ENCODE measurements around the gene WIZ.
A peak's percentile ranks its signal among the peaks of the same experiment; 100 is the strongest.
"Not testable (repeated sequence)": the region's sequence is repeated elsewhere in the genome, so short reads cannot be mapped to it uniquely, and the experiment has no call there.

WIZ gene

DNA sequence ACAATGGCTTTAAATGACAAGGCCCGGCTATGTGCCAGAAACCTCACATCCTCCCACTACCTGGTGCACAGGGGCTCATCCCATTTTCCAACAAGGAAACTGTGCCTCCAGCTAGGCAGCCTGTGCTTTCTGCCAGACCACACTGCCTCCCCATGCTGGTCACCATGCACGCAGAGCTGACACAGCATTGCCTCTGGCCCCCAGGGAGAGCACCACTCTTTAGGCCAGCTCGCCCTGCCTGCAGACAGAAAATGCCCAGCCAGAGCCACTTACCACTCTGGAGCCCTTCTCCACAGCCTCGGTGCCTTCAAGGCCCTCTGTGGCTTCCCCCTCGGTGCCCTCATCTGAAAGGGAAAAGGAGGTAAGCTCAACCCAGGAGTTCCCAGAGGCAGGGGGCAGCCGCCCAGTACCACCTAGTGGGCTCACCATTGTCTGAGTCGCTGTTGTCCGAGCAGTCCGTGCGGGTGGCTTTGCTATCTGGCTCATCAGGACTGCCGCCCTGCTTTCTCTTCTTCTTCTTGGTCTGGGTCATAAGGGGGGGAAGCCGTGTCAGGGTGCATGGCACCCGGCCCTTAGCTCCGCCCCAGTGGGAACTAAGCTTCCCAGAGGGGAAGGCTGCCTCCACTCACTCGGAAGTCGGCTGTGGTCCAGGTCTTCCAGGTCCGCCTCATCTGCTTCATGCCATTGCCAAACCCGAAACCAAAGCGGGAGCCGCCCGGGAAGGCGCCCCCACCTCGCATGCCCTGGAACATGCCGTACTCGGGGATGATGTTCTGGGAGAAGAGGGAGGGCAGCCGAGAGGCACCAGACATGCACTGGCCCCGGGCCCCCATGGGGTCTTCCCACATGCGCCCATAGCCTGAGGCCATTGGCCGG is 49.0 kb downstream of the WIZ start:
- DNase-seq, result no peak

GRCh38 chr19:15399635-15400034 is 50.1 kb downstream of the WIZ start:
- DNase-seq, result no peak

DNA sequence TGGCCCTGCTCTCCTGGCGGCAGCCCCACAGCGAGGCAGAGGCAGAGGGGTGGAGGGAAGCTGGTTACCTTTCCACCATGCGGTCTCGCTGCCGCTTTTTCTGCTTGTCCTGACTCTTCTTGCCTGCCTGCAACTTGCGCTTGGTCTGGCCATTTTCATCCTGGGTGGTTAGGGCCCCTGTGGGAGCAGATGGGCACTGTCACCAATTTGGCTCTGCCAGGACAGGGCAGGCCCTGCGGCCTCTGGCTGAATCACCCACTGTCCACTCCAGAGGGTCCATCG is 50.6 kb downstream of the WIZ start:
- DNase-seq, result no peak

GRCh38 chr19:15398501-15399233 is 51.1 kb downstream of the WIZ start:
- DNase-seq, result no peak

- DNase-seq, result no peak
Measured at GRCh38 chr19:15397782-15398181, 52.0 kb downstream of the WIZ start.

- no peak for DNase-seq
Measured at GRCh38 chr19:15397236-15397635, 52.5 kb downstream of the WIZ start.

GRCh38 chr19:15396436-15396835 is 53.3 kb downstream of the WIZ start:
- no peak for DNase-seq

- not testable (repeated sequence) for DNase-seq
Measured at GRCh38 chr19:15395251-15395650, 54.5 kb downstream of the WIZ start.

DNA sequence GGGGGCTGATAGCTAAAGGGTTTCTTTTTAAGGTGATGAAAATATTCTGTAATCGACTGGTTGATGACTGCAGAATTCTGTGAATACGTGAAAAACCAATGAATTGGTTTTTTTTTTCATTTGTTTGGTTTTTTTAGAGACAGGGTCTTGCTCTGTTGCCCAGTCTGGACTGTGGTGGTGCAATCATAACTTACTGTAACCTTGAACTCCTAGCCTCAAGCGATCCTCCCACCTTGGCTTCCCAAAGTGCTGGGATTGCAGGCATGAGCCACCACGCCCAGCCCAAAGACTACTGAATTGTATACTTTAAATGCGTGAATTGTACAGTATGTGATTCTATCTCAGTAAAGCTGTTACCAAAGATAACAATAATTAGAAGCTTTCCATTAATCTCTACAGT is 55.3 kb downstream of the WIZ start:
- no peak for DNase-seq

GRCh38 chr19:15393963-15394362 is 55.8 kb downstream of the WIZ start:
- DNase-seq, result no peak

DNA sequence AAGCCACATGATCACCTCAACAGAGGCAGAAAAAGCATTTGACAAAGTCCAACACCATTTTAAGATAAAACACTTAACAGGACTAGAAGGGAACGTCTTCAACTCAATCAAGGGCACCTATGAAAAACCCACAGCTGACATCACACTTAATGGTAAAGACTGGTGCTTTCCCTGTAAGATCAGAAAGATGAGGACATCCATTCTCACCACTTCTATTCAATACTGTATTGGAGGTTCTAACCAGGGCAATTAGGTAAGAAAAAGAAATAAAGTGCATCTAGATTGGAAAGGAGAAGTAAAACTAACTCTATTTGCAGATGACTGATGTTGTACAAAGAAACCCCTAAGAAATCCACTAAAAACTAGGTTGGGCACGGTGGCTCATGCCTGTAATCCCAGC is 58.9 kb downstream of the WIZ start:
- no peak for DNase-seq

DNA sequence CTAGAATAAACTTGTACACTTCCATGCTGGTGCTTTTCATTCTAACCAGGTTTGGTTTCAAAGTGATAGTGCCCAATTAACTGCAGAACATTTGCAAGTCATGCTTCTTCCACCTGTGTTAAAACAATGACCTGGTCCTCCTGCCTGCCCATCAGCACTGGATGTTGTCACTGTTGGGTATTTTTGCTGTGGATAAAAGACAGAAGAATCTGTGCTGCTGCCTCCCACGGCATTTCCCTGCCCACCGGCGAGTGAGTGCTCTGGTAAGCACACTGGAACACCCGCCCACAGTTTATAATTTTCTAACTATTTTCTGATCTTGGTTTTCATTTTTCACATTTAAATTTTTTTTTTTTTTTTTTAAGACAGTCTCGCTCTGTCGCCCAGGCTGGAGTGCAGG is 67.9 kb downstream of the WIZ start:
- no peak for DNase-seq

- no peak for DNase-seq
Measured at GRCh38 chr19:15381429-15381828, 68.3 kb downstream of the WIZ start.

DNA sequence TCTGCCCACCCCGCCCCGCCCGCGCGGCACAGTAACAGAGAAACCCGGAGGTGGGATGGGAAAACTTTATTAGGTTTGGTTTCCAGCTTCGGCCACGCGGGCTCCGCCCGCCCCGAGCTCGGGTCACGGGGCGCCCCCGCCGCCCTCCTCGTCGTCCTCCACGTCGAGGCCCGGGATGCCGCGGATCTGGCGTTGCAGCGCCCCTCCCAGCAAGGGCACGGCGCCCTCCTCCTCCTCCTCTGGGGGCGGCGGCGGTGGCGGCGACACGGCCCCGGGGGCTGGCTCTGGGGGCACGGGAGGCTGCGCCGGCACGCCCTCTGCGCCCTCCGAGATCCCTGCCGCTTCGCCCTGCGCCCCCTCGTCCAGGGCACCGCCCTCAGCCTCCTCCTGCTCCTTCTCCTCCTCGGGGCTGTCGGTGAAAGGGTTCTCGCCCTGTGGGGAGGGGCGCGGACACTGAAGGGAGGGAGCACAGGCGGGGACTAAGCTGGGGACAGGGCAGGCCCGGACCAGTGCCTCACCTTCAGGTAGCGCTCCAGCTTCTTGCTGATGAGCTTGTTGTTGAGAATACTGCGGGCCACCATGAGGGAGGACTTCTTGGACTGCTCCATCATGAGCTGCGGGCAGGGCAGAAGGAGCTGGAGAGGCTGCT is 69.6 kb downstream of the WIZ start:
- no peak for DNase-seq

- peak; percentile 80 for DNase-seq
Measured at GRCh38 chr19:15379083-15379998, 70.4 kb downstream of the WIZ start, which contains the start of gene AKAP8. AKAP8 (minus strand) TSS chr19:15379787; CDS start chr19:15379731, 56 bp downstream.

GRCh38 chr19:15378534-15379082 is 71.1 kb downstream of the WIZ start:
- DNase-seq, result no peak

DNA sequence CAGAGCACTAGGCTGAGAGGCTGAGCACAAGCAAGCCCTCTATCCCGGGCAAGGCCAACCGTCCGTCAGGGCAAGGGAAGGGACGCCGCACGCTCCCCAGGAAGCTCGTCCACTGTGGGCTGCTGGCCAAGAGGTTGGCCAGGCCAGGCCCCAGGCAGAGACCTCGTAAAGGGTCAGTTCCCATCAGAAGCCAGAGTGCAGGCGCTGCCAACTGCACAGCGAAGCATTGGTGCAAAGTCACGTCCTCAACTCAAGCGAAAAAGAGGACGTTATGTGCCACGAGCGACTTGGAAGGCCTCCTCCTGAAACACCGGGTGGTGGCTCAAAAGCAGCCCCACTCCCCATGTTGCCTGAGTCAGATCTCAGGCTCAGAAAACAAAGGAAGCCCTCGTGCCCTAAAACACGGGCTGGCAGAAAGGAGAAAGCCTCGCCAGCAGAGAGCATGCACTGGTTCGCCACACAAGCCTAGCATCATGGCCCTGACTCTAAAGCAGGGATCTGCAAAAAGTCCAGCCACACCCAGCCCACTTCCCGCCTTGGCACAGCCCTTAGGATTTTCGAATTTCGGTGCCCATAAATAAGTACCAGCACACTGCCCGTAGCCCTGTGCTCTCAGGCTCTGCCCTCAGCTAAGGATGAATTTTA is 74.8 kb downstream of the WIZ start:
- no peak for DNase-seq

DNA sequence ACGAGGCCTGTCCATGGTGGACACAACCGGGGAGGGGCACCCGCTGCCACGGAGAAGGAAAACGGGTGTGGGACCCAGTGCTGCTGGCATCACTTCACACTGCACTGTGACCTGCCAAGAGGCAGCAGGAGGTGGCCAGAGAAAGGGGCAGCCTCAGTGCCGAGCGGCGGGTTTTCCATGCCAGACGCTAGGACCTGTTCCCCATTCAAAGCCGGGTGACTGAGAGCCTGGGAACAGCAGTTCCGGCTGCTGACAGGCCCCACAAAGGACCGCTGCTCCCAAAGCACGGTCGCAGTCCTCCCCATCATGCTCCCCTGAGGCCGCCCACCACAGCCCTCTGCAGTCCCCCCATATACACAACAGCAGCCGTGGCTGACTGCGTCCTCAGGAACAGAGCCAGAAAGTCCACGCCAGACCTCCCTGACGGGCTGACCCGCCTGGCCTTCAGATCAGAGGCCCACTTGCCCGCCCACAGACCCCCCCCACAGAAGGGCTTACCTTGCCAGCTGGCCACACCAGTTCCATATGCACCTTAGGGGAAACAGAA is 75.6 kb downstream of the WIZ start:
- no peak for DNase-seq

DNA sequence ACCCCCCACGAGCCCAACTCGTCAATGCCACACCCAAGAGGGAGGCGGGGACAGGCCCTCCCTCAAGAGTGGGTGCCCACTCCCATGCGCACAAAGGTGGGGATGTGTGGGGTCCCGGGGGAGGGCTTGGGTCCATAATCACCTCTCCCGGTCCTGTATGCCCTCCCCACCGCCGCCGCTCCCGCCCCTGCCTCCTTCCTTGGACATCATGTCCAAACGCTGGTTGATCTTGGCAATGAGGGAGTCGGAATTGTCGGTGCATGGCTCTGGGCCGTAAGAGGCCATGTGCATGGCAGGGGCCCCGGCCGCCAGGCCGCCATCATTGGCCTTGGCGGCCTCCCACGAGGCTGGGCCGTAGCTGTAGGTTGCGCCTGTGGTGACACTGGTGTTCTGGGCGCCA is 76.1 kb downstream of the WIZ start:
- DNase-seq, result no peak

GRCh38 chr19:15372891-15373301 is 76.9 kb downstream of the WIZ start:
- no peak for DNase-seq

GRCh38 chr19:15372470-15372869 is 77.3 kb downstream of the WIZ start:
- no peak for DNase-seq

Data from NCI-H748 treated with DMSO at 0.1 percent for 48 hours (cell line).